Fibroblast of lung (primary cell): Measurements from ENCODE around the gene RNF168. TPM values are rescaled to one million over a fixed set of nuclear protein-coding genes. Genes with fewer than 3 reads are reported as not detected.
A peak's percentile ranks its signal among the peaks of the same experiment; 100 is the strongest.

ENCODE experiments used
- DNase-seq, 2 donors: peaks; one replicate each; pipeline versions ENCODE4 v3.0.0 to v3.0.0-alpha.2; 2010; ENCODE audit warnings: low read depth in 2 of 2
- H2AFZ ChIP-seq: 2 replicates; pipeline ENCODE4 v1.5.1; 2012; ENCODE audit warnings: low read length, control low read depth, inconsistent platforms
- H3K27ac ChIP-seq: 2 replicates; pipeline ENCODE4 v1.5.1; 2011; ENCODE audit warnings: low read length, control low read depth; ENCODE audit not compliant: insufficient read depth
- H3K27me3 ChIP-seq: 2 replicates; pipeline ENCODE4 v1.5.1; 2011; ENCODE audit warnings: mild to moderate bottlenecking, low read length; ENCODE audit not compliant: control insufficient read depth, insufficient read depth
- H3K36me3 ChIP-seq: 2 replicates; pipeline ENCODE4 v1.5.1; 2011; ENCODE audit warnings: low read length; ENCODE audit not compliant: control insufficient read depth, insufficient read depth
- H3K4me1 ChIP-seq: 2 replicates; pipeline ENCODE4 v1.5.1; 2011; ENCODE audit warnings: low read length; ENCODE audit not compliant: control insufficient read depth, insufficient read depth; ENCODE audit errors: extremely low read depth
- H3K4me2 ChIP-seq: 2 replicates; pipeline ENCODE4 v1.5.1; 2011; ENCODE audit warnings: low read length, control low read depth; ENCODE audit not compliant: insufficient read depth; ENCODE audit errors: extremely low read depth
- H3K4me3 ChIP-seq, 4 experiments: fragments of 200-600 bp in 1 of 4; sonication (generic) in 1 of 4; replicated peaks in 1 of 4; 2 replicates each; pipeline ENCODE4 v1.5.1; 2011 to 2016; ENCODE audit warnings: low read length in 4 of 4, low read depth in 3 of 4, mild to moderate bottlenecking in 3 of 4, control low read depth in 2 of 4, inconsistent platforms in 1 of 4, mixed read lengths in 1 of 4; ENCODE audit not compliant: insufficient read depth in 1 of 4; ENCODE audit errors: control extremely low read depth in 1 of 4
- H3K79me2 ChIP-seq: 2 replicates; pipeline ENCODE4 v1.5.1; 2012; ENCODE audit warnings: mild to moderate bottlenecking, low read length, inconsistent platforms; ENCODE audit not compliant: control insufficient read depth, insufficient read depth
- H3K9ac ChIP-seq: 2 replicates; pipeline ENCODE4 v1.5.1; 2011; ENCODE audit warnings: mild to moderate bottlenecking, low read length, control low read depth; ENCODE audit not compliant: insufficient read depth
- H3K9me3 ChIP-seq: 2 replicates; pipeline ENCODE4 v1.5.1; 2012; ENCODE audit warnings: low read depth, low read length; ENCODE audit not compliant: control insufficient read depth, insufficient read depth
- H4K20me1 ChIP-seq: 2 replicates; pipeline ENCODE4 v1.5.1; 2011; ENCODE audit warnings: low read length; ENCODE audit not compliant: control insufficient read depth, insufficient read depth; ENCODE audit errors: extremely low read depth
- EZH2 ChIP-seq: IDR thresholded peaks from 2 replicates; pipeline ENCODE4 v1.5.1; 2012; ENCODE audit warnings: low read length, control low read depth, mild to moderate bottlenecking; ENCODE audit errors: missing control alignments
- polyA plus RNA-seq, 2 donors: library from polyadenylated mRNA; depleted of rRNA in 1 of 2; stranded (reverse) in 1 of 2; unstranded in 1 of 2; fragments of >200 nt; gene quantifications; 2 replicates each; pipeline ENCODE4 v1.2.1, GENCODE V29; 2011 to 2012; ENCODE audit warnings: missing spikeins in 1 of 2
- total RNA-seq: library from RNA; depleted of rRNA; stranded (reverse); fragments of >200 nt; gene quantifications from 2 replicates; pipeline ENCODE4 v1.2.1, GENCODE V29; 2014
- TF ChIP-seq, protein P1 (sequence below), 2 donors: IDR thresholded peaks in 1 of 2; conservative IDR thresholded peaks in 1 of 2; 1 replicate in 1 of 2; 2 replicates in 1 of 2; pipeline ENCODE4 v1.5.1; 2011 to 2012; ENCODE audit warnings: low read length in 2 of 2, control low read depth in 1 of 2, inconsistent platforms in 1 of 2, low read depth in 1 of 2, mild to moderate bottlenecking in 1 of 2

The RNF168 gene
- total and polyA plus RNA-seq, 2 donors (not counting 1 experiment from before 2014, with no cell fraction given): 3.1 to 13.7 TPM

DNA sequence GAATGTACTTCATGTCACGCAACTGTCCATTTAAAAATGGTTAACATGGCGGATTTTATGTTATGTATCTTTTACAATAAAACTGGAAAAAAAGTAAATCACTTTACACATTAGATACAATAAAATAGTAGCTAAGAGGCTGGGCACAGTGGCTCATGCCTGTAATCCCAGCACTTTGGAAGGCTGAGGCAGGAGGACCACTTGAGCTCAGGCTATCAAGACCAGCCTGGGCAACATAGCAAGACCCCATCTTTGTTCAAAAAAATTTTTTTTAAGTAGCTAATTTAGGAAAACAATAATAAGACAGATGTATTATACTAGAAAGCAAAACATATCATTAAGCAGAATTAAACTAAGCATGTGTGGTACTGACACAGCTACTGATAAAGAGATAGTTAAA, 11.5 kb downstream of the RNF168 start:
- H3K79me2 ChIP-seq: peaks cover 75% of the 10 kb centered on the region
- no peaks in the 10 kb centered on the region for H3K9me3 ChIP-seq
- no peak overlapping the region for H3K27ac ChIP-seq
- no peaks in the 10 kb centered on the region for H3K4me1 ChIP-seq
- H2AFZ ChIP-seq: no peak overlapping the region
- no peak overlapping the region for H3K9ac ChIP-seq
- H3K4me2 ChIP-seq: no peak overlapping the region
- no peaks in the 10 kb centered on the region for H4K20me1 ChIP-seq
- DNase-seq: no peak
- H3K36me3 ChIP-seq: peaks cover 4% of the 10 kb centered on the region
- TF ChIP-seq, protein P1, sequence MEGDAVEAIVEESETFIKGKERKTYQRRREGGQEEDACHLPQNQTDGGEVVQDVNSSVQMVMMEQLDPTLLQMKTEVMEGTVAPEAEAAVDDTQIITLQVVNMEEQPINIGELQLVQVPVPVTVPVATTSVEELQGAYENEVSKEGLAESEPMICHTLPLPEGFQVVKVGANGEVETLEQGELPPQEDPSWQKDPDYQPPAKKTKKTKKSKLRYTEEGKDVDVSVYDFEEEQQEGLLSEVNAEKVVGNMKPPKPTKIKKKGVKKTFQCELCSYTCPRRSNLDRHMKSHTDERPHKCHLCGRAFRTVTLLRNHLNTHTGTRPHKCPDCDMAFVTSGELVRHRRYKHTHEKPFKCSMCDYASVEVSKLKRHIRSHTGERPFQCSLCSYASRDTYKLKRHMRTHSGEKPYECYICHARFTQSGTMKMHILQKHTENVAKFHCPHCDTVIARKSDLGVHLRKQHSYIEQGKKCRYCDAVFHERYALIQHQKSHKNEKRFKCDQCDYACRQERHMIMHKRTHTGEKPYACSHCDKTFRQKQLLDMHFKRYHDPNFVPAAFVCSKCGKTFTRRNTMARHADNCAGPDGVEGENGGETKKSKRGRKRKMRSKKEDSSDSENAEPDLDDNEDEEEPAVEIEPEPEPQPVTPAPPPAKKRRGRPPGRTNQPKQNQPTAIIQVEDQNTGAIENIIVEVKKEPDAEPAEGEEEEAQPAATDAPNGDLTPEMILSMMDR (conservative IDR thresholded peaks at IDR 0.05 in 1 of 2, IDR thresholded peaks at IDR 0.05 in 1 of 2; ENCODE audit: low read depth in 1 of 2, low read length in 2 of 2): no peak
- no peak for TF ChIP-seq EZH2
- H3K27me3 ChIP-seq: no peaks in the 10 kb centered on the region
- no peak overlapping the region for H3K4me3 ChIP-seq

DNA sequence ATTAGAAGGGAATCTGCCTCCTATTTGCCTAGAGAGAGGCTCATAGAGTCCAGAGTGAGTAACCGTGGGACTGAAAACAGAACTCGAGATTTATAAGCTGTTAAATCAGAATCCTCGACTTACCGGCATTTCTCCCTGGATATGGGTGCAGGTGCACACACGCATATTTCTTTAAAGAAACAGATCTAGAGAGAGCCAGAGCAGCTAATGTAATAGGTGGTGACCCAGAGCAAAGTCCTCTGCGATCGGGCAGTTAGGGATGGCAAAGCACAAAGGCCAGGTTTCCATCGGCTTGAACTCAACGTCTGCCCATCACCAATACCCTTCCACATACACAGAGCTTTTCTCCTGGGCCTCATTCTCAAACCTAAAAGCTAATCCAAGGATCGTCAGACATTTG, 13.8 kb downstream of the RNF168 start:
- no peak for TF ChIP-seq EZH2
- TF ChIP-seq, protein P1 (conservative IDR thresholded peaks at IDR 0.05 in 1 of 2, IDR thresholded peaks at IDR 0.05 in 1 of 2; ENCODE audit: low read depth in 1 of 2, low read length in 2 of 2): no peak
- Histone ChIP-seq H3K36me3 (peaks cover 6% of the 10 kb centered on the region), H3K4me3 (no peak overlapping the region), H2AFZ (no peak overlapping the region), H3K9me3 (no peaks in the 10 kb centered on the region), H3K27ac (no peak overlapping the region), H3K4me1 (no peaks in the 10 kb centered on the region), H3K79me2 (peaks cover 53% of the 10 kb centered on the region), H3K9ac (no peak overlapping the region), H3K27me3 (no peaks in the 10 kb centered on the region), H4K20me1 (no peaks in the 10 kb centered on the region), H3K4me2 (no peak overlapping the region)
- no peak for DNase-seq

DNA sequence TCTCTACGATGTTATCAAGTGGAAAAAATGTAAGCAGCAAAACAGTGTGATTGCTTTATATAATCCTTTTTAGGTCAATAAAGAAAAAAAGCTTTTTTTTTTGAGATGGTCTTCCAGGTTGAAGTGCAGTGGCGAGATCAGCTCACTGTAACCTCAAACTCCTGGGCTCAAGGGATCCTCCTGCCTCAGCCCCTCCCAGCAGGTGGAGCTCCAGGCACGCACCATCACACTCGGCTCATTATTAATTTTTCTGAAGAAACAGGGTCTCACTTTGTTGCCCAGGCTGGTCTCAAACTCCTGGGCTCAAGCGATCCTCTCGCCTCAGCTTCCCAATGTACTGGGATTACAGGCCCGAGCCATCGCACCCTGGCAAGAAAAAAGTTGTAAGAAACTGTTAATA, 17.3 kb downstream of the RNF168 start:
- H3K4me1 ChIP-seq: no peaks in the 10 kb centered on the region
- DNase-seq: no peak
- no peak overlapping the region for H2AFZ ChIP-seq
- H3K79me2 ChIP-seq: peaks cover 21% of the 10 kb centered on the region
- H3K27me3 ChIP-seq: no peaks in the 10 kb centered on the region
- H4K20me1 ChIP-seq: no peaks in the 10 kb centered on the region
- peaks cover 7% of the 10 kb centered on the region for H3K36me3 ChIP-seq
- H3K4me2 ChIP-seq: no peak overlapping the region
- H3K27ac ChIP-seq: no peak overlapping the region
- TF ChIP-seq, protein P1 (conservative IDR thresholded peaks at IDR 0.05 in 1 of 2, IDR thresholded peaks at IDR 0.05 in 1 of 2; ENCODE audit: low read depth in 1 of 2, low read length in 2 of 2): peak in 1 of 2 donors; percentile 23
- no peak for TF ChIP-seq EZH2
- H3K4me3 ChIP-seq: no peak overlapping the region
- no peaks in the 10 kb centered on the region for H3K9me3 ChIP-seq
- no peak overlapping the region for H3K9ac ChIP-seq
